Right renal pelvis (tissue), 4 donors: ENCODE results near the gene CELF4. TPM values are rescaled to one million over a fixed set of nuclear protein-coding genes. Genes with fewer than 3 reads are reported as not detected.

Experiments used
- DNase-seq, 4 donors: peaks; one replicate each; pipeline ENCODE4 v3.0.0-alpha.2; 2013; ENCODE audit warnings: low read depth in 4 of 4, low spot score in 3 of 4, missing footprints in 1 of 4
- polyA plus RNA-seq, 4 donors: library from polyadenylated mRNA; unstranded; fragments of 120-200 nt; gene quantifications; one replicate each; pipeline ENCODE4 v1.2.1, GENCODE V29; 2013; ENCODE audit not compliant: insufficient read length in 4 of 4

CELF4 gene
- polyA plus RNA-seq, 4 donors: 2.8 to 3.6 (median 3.0) TPM

DNA sequence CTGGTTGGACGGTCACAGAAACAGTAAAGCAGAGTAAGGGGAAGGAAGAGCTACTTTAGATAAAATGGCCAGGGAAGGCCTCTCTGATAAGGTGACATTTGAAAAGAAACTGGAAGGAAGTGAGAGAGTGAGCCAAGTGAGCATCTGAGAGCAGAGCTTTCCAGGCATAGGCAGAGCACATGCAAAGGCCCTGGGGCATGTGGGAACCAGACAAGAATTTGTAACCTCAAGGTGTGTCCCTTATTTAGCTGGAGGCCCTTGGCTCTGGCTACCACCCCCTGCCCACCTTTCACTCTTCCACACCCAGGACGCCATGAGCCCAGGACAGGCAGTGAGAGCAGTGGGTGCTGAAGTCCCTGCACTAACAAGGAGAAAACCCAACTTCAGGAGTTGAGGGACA, 116.0 kb downstream of the CELF4 start:
- DNase-seq: no peak

DNA sequence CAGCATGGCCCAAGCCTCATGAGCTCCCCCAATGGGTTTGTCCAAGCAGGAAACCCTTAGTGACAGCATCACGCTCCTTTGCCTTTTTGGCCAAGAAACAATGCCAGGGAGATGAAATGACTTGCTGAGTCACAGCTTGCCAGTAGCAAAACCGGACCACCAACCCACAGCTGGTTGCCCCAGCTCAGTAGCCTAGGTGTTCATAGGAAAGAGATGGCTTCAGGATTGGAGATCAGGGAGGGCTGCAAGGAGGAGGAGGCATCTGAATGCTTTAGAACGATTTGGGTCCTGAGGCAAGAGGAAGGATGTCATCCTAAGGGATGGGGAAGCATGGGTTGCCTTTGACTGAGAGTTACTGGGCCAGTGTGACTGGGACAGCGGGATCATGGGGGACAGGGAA, 116.7 kb downstream of the CELF4 start:
- no peak for DNase-seq

DNA sequence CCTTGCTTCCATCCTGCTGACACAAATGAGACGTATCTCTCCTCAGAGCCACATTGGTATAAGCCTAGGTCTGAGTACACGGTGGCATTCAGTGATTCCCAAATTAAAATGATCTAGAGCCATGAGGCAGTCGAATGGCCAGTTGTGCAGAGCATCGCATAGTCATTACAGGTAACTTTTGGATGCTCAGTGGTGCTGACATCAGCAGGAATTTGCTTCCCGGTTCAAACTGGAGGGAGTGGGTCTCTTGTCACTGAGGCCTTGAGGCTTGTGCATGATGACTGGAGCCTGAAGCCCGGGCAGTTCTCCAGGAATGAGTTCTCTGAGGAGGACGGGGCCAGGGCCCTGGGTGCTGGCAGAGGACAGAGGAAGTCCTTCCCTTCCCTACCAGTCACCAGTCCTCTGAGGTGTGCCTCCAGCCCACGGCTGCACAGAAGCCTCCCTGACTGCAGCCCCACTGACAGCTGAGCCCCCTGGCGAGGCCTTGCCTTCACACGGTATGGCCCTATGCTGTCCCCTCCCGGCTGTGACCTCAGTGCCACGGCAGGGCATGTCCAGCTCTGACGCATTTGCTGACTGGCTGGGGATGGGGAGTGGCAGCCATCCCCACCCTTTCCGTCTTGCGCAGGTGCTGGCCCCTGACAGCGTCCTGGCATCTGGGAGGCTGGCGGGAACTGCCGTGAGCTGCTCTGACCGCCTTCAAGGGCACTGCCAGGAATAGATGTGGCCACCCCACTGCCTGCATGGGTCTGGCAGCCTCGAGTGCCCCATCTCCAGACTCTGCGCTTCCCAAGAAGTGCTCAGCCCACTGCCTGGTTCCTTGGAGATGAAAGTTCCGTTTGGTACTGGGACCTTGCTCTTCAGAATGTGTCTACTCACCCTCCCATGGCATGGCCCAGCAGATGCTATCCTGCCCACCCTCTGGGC, 117.4 kb downstream of the CELF4 start:
- no peak for DNase-seq

DNA sequence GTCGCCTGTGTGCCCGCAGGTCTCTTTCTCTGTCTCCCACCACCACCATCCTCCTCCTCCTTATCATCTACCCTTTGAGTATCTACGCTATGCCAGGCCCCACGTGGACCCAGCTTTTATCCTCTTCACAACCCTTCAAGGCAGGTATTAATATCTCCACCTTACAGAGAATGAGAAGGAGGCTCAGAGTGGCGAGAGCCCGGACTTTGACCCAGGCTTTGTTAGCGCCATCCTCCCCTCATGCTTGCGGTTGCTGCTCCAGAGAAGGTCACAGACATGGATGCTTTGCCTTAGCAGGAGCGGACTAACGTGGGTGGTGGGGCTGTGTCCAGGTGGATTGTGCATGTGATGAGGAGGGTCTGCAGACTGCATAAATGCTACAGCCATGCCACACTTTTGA, 119.8 kb downstream of the CELF4 start:
- no peak for DNase-seq

DNA sequence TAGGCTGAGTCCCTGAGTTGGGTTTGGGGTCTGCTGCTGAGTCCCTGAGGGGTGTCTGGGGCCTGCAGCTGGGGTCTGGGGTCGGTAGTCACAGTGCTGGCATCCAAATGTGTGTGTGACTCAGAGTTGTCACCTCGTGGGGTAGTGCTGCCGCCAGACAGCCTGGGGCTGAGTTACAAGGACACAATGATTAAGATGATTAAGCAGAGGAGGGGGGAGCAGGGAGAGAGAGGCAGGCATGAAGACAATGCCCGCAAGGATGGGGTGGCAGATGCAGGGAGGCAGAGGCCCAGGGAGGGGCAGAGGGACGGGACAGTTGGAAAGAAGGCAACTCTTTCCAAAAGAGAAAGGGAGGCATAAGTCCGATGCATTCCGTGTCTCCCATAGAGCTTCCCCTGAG, 120.2 kb downstream of the CELF4 start:
- no peak for DNase-seq

DNA sequence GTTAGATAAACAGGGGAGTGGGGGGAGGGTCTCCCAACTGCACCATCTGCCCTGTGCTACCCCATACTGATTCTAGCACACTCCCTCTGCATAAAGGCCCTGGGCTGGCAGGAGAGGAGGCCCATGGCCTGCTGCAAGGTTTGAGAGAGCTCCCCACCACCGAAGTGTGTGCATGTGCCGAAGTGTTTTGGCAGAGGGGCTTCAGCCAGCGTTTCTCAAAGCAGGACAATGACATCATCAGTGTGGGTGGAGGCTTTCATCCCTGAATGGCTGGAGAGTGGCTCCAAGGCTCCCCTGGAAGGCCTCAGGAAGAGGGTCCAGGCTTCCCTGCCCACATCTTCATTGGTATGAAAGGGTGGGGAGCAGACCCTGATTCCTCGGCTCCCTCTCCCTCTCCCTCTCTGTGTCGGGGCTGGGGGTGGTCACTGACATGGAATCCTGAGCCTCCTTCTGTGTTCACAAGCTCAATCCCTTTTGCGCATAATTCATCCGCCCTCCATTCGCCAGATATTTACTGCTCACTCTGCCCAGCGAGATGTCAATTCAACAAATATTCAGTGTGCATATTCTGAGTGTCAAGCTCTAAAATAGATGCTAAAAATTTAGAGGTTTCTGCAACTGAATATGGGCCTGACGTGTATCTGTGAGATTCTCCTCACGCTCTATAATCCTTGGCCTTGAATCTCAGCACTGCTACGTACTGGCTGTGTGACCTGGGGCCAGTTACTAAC, 122.1 kb downstream of the CELF4 start:
- no peak for DNase-seq

DNA sequence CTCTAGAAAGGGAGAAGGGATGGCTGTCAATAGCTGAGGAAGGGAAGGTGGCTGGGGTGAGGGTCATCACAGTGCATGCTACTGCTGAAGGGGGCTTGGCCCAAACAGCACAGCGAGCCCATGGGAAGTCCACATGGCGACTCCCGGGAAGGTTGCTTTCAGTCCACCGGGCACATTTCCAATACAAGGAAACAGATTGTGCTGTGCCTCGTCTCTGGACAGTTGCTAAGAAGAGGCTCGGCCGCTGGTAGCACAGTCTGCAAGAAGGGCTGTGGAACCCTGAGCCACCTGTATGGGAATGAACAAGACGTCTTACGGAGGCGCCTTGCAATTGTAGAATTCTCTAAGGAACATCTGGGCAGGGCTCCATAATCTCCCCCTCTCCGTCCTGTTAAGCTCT, 123.1 kb downstream of the CELF4 start:
- no peak for DNase-seq

DNA sequence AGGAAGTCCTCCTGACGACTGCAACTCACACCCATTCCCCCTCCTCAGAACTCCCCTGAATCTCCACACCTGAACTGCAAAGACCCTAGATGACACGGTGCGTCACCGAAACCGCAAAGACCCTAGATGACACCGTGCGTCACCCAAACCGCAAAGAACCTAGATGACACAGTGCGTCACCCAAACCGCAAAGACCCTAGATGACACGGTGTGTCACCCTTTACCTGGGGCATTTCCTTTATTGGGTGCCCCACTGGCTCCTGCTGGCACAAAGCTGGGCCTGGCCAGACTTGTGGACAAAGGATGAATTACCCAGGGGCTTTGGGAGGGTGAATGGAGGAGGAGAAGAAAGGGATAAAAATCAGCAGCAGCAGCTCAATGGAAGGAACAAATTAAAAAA, 123.8 kb downstream of the CELF4 start:
- DNase-seq: no peak

DNA sequence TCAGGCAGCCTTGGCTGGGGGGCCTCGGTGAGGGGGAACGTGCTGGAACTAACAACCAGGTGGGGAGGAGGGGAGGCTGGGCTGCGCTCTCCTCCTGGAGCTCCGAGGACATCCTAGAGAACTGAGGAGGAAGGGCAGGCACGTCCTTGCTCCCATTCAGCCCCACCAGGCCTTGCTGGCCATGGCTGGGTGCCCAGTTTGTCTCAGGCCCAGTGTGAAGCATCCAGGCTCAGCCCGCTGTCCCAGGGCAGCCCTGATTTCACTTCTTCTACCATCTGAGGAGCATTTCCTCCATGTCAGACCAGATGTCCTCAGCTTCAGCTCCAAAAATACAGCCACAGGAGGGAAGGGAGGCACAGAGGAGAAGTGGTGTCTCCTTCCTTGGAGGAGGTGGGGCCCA, 125.4 kb downstream of the CELF4 start:
- DNase-seq: no peak

DNA sequence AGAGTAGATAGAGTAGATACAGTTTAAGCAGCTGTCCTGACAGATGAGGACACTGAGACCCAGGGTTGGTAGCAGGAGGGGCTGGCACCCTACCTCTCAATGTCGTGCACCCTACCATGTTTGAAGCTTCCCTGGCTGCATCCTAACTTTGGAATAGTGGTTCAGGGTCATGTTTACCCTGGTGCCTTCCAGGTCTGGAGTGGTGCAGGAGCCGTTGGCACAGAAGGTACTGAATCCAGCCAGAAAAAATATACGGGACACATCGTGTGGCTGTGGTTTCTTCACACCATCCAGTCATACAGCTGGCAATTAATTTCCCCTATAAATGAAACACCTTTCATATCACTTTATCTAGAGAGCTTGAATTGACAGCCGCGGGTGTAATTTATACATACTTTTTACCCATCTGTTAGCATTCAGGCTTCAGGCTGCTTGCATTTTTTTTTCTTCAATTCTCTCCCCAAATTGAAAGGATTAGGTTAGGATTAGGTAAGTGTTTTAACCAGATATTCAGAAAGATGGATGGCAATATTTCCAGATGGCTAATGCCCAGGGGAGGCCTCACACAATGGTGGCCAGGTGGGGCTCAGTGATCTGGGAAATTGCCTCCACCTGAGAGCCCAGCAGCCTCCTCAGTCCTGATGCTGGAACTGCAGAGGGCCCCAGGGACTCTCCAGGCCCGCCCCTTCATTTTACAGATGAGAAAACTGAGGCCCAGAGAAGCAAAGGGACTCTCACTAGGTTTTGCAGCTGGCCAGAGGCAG, 127.0 kb downstream of the CELF4 start:
- no peak for DNase-seq

DNA sequence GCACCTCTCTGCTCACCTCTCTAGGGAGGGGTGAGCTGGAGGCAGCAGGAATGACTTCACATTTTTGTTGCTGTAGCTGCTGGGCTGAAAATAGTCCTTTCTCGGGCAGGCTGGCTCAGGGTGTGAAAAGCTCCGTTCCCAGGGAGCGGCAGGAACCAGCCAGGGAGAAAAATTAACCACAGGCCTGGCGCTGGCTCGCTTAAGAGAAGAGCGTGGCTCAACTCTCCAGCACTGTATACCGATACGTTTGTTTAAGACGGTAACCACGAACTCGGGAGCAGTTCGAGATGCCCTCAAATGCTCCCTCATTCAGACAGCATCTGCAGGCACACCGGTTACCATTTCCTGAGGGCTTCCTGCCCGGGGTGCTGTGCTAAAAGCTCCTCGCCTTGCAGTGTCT, 129.6 kb downstream of the CELF4 start:
- DNase-seq: no peak

DNA sequence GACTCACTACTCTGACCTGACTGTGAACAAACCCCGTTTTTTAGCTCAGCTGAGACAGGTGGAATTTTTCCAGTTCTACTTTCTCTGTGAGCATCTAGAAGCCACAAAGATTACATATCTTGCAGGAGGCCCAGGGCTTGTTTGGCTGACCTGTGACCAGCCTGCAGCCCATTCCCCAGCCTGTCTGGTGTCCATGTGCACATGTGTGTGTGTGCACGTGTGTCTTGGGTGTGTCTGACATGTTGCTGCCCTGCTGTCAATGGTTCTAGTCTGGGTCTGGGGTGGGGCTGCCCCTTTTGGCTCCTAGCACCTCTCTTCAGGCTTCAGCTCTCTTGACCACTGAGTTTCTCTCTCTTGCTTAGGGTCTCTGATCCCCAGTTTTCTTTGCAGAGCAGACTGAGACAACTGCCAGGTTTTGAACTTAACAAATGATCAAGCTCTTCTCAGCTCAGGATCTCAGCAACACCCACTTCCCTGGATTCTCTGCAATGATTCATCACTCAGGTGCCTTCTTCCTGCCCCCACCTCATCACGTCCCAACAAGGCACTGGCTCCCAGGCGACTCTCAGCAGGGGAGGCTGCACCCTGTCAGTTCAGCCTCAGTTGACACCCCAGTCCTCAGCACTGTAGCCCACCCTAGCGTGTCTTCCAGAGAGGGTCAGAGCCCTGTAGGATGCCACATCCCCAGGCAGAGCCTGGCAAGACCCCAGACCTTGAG, 130.3 kb downstream of the CELF4 start:
- no peak for DNase-seq

DNA sequence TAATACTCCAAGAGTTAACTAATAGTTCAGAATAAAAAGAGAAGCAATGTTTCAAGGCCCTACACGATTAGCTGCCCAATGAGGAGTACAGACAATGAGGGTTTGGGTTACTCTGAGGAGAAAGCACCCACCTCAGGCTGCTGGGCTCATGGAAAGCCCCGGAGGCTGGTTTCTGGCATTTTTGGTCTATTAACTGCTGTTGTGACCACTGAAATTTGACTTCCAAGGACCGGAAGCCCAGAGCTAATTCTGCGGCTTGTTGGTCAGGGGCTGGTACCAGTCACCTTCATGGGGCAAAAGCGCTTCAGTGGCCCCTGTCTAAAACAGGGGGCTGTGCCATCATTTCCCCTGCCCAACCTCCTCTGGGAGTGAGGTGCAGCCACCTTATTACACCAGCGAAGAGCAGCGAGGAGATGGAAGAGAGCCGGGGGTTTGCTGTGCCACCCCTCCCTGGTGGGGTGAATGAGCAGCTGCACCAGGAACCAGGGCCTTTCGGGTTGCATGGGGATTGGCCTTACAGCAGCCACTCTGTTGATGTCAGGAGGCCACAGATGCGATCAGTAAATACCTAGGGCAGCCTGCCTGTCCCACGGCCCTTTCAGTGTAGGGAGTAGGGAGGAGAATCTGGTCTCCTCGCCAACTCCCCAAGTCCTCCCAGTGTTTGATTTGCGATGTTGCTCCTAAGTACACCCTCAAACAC, 131.3 kb downstream of the CELF4 start:
- DNase-seq: no peak

DNA sequence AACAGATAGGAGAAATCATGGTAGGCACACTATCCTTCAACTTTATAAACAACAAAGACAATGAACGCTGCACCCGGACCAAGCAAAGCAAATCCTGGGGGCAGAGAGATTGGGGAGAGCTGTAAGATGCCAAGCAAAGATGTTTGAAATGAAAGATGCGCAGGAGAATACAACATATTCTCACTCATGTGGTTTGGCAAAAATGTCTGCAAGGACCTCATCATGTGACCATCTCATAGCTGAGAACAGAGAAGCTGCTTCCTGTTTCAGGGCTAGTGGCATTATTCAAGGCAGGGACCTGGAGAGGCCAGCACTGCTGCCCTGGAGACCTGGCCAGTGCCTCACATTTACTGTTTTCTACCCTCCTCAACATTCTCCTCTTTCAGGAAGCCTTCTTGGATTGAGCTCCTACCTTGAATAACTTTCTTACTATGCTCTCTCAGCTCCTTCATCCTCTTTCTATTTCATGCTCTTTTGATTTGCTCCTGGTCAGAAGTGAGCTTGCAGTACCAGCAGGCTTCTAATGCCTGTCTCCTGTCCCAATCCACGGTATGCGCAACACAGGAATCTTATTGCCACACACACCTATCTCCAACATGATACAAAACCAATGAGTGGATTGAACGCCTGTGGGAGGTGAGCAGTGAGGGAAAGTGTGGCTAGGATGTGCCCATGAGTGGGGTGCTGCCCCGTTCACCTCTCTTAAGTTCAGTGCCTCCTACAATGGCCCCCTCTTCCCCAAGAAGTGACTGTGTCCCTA, 133.0 kb downstream of the CELF4 start:
- no peak for DNase-seq

DNA sequence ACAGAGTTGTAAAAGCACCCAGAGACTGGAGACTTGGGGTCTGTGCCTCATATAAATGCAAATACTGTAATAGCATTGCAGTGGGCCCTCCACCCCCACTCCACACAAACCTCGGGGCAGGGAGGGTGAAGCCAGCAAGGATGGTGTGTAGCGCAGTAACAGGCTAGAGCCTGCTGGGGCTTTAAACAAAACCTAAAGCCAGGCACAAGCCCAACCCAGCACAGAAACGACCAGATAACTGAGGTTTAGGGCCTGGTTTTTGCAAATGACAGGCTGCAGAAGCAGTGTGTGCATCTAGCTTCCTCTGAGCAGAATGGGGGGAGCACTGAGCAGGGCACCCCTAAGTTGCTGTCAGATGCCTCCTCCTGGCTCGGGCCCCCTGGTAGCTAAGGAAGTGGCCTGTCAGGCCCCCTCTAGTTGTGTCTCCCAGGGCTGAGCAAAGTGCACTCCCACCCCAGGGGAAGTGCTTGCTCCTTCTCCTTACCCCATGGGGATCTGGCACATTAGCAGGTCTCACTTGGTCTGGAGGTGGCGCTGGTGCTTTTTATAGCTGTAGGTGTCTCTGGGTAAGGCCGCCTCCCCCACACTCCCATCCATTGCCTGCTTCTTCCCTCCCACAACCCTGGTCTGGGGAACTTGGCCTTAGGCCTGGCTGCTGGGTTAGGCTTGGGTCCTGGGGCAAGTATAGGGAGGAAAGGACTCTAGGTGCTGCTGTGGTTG, 135.1 kb downstream of the CELF4 start:
- no peak for DNase-seq

DNA sequence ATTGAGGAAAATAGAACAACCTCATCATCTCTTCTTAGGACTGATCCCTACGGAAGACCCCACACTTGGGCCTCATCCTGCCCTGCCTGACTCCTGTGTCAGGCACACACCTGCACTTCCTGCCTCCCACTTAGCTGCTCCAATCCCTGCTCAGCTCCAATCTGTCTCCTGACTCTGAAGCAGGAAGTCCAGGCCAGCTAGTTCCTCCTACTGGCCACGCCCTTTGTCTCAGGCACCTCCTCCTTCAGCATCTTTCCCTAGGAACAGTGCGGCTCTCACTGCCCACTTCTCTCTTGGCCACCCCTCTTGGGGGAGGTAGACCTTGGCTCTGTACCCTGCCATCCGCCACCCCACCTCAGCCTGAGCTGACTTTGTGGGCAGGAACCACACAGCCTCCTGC, 135.8 kb downstream of the CELF4 start:
- DNase-seq: no peak

DNA sequence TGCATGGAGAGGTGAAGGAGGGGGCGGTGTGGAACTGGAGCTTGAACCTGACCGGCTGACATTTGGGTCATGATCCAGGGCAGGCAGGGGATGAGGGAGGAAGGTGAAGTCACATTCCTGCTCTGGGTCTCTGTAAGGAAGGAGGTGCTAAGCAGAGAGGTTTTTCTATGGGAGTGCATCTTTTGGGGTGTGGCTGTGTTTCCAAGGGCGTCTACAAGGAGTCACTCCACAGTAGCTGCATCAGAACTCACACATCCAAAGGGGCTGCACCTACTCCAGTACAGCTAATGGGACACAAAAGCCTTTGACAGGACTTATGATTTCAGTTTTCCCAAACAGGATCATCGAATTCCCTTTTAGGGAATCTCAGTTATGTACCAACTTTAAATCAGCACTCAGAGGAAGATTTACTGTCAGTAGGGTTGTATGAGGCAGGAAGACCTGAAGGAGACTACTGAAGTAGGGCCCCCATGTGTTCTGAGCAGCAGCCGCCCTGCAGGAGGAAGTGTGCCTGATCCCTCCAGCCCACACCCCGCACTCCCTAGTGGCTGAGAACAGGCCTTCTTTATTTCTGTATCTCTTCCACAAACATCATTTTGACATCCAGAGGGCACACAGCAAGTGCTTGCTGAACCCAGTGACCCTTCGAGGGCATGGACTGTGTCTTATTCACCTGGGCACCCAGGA, 137.2 kb downstream of the CELF4 start:
- DNase-seq: no peak

DNA sequence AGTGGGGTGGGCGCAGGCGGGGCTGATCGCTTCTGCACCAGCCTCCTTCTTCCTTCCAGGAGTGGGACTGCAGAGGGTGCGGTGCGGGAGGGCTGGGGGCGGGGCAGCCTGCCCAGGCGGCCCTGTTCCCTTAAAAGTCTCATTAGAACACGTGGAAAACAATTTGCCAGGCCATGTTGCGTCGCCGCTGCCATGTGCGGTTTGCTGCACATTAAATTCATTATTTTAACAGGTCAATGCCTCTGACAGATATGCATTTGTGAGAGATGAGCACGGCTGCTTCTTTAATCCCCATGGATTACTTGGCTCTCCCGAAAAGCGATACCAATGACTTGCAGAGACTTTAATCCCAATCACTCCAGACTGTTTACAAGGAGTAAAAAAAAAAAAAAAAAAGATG, 139.0 kb downstream of the CELF4 start:
- no peak for DNase-seq
